ENCODE data around the gene CEBPG. TPM values are rescaled to one million over a fixed set of nuclear protein-coding genes. Genes with fewer than 3 reads are reported as not detected.
A peak's percentile ranks its signal among the peaks of the same experiment; 100 is the strongest.

Gene CEBPG
- polyA plus RNA-seq, 4 donors: 20.7 to 23.7 (median 23.2) TPM

GRCh38 chr19:33414667-33415605 lies 41.4 kb downstream of the CEBPG start:
- DNase-seq (ENCODE audit: low read depth in 4 of 4, low spot score in 2 of 4): no peak

DNA sequence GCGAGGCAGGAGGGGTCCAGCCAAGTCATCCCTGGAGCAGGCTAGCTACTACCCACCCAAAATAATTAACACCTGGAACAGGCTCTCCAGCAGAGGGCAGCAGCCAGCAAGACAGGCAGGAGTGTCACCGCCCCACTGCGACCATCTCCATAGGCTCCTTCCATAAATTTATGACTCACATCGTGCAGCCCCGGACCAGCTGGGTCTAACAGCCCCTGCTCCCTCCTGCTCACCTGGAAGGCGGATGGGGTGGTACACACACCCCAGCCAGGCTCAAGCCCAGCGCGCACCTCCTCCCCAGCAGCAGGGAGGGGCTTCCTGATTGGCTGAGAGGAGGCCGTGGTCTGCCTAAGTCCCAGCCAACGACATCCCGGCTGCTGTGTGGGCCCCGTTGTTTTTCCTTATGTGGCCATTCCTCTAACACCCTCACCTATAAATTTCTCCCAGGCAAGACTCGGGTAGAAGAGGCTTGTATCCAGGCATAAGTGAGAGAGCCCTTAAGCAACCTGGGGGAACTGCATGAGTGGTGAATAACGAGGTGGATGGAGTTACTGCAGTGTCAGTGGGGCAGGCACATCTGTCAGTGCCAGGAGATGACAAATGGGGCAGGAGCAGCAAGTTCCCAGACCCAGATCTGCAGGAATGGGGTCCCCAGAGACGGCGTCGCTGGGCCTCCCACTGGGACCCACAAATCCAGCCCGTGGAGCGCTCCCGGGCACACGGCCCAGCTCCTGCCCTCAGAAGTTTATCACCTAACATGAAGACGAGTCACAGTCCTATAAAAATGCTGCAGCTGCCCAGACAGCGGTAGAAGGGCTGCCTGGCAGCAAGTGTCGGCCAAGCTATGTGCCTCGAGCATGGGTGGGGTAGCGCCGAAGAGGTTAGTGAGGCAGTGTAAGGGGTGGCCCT lies 43.1 kb downstream of the CEBPG start:
- peak in 2 of 4 donors; percentile 28 to 46 for DNase-seq (ENCODE audit: low read depth in 4 of 4, low spot score in 2 of 4)

DNA sequence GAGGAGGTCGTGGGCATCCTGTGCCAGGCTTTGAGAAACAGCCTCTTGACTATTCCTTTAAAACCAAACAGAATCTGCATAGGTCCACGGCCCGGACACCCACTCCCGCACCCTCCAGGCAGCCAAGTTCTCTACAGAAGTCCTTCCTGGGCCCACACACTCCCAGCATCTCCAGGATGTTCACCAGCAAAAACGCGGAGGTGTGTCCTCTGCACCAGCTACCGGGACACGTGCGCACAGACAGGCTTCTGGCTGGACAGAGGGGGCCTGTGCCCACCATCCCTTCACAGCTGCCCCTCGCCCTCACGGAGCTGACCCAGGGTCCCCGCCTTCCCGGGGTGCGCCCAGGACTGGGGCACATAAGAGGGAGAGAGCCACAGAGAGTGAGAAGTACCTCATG lies 44.2 kb downstream of the CEBPG start:
- DNase-seq (ENCODE audit: low read depth in 4 of 4, low spot score in 2 of 4): no peak

DNA sequence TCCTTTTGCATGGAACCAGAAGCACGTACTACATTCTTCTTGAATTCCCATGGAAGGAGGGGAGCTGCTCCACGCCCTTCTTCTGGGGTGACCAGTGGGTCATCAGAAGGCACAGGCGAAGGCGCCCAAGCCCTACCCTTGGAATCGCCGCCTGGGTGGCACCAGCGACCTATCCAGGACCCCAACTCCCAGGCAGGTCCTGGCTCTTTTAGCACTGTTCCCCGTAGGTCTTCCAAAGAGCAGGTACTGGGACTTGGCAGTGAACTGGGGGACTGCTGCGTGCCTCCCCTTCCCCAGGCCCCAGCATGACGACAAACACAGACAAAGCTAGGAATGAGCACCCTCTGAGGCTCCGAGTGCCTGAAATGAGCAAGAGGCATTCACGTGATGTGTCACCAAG lies 45.0 kb downstream of the CEBPG start:
- DNase-seq (ENCODE audit: low read depth in 4 of 4, low spot score in 2 of 4): no peak

DNA sequence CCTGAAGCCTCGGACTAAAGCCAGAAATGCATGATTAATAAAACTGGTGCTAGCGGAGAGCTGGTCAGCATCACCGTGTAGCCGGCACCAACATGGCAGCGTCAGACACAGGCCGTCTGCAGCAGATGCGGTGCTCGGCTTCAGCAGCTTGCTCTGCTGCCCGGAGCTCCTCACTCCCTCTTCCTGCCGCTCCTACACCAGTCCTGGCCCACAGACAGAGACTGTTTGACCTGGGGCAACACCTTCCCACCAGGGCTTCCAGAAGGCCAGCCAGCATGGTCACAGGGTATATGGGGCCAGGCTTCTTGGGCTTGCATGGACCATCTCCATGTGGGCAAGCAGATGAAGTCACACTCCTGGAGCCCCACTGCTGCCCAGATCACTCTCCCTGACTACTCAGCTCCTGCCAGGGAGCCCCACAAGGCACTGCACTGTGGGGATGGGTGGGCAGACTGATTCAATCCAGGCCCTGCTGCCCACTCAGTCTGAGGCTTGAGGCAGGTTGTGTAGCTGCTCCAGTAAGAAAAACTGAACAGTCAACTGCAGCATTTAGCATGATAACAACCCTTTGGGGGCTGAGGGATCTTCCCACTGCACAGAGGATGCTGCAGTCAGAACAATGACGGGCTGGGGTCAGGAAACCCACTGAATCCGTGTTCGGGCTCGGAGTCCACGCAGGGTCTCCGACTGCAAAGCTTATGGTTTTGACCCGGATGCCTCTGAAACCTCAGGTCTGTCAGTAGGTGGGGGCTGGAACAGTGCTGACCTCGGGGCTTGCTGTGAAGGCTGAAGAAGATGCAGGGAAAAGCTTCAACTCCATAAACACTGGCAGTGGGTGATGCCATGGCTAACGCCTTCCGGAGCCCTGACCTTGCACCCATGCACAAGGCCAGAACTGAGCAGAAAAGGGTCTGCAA lies 45.6 kb downstream of the CEBPG start:
- no peak for DNase-seq (ENCODE audit: low read depth in 4 of 4, low spot score in 2 of 4)

DNA sequence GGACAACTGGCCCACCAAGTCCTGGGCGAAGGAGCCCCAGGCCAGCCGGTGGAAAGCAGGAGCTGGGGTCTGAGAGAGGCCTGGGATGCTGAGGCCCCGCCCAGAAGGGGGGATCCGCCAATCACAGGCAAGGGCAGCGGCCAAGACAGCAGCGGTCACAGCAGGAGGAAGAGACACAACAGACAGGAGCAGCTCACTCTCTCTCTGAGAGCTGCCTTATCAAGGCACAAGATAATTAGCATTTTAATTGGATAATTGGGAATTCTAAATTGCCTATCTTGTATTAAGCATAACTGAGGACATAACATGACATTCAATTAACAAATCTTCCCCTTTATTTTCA lies 46.2 kb downstream of the CEBPG start:
- no peak for DNase-seq (ENCODE audit: low read depth in 4 of 4, low spot score in 2 of 4)

DNA sequence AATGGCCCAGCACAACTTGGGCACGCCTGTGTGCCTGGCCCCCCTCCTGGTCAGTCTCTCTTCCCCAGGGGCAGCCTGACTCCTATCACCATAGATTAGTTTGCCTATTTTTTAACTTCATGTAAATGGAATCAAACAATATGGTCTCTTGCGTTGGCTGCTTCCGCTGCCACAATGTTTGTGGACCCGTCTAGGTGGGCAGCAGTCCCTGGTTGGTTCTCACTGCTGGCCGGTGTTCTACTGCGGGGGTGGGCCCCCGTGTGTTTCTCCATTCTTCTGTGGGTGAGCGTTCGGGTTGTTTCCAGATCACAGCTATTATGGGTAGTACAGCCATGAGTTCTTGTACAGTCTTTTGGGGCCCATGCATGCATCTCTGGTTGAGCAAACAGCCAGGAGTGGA lies 47.3 kb downstream of the CEBPG start:
- no peak for DNase-seq (ENCODE audit: low read depth in 4 of 4, low spot score in 2 of 4)

- DNase-seq (ENCODE audit: low read depth in 4 of 4, low spot score in 2 of 4): no peak
Measured at GRCh38 chr19:33421368-33421767, 47.9 kb downstream of the CEBPG start.

DNA sequence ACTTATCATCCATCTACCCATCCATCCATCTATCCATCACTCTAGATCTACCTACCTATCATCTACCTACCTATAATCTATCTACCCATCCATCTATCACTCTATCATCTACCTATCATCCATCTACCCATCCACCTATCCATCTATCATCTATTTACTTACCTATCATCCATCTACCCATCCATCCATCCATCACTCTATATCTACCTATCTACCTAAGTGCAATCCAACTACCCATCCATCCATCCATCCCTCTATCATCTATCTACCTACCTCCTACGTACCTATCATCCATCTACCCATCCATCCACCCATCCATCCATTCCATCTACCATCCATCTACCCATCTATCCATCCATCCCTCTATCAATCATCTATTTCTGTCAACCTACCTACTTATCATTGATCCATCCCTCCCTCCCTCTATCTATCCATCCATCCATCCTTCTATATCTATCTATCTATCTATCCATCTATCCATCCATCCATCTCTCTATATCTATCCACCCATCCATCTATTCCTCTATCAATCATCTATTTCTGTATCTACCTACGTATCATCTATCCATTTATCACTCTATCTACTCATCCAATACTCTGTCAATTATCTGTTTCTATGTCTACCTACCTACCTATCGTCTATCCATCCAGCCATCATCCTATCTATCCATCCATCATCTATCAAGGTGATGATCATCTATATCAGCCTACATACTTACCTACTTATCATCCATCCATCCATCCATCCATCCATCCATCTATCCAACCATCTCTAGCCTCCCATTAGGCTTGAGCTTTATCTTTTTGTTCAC lies 49.1 kb downstream of the CEBPG start:
- no peak for DNase-seq (ENCODE audit: low read depth in 4 of 4, low spot score in 2 of 4)

DNA sequence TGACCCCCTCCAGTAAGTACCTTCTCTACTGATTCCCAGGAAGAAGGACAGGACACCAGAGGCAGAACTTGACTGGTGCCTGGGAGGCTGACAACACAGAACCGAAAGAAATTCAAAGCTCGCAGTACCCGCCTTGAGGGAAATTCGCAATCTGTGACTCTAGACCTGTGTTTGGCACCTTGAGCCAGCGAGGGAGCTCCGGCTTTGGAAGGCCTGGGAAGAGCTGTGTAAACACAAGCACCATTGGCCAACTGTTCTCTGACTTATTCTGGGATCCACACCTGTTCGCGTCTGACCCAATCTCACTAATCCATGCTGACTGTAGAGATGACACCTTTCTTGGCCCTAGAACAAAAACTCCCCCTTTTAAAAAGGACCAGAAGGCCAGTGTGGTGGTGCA lies 50.7 kb downstream of the CEBPG start:
- DNase-seq (ENCODE audit: low read depth in 4 of 4, low spot score in 2 of 4): no peak

DNA sequence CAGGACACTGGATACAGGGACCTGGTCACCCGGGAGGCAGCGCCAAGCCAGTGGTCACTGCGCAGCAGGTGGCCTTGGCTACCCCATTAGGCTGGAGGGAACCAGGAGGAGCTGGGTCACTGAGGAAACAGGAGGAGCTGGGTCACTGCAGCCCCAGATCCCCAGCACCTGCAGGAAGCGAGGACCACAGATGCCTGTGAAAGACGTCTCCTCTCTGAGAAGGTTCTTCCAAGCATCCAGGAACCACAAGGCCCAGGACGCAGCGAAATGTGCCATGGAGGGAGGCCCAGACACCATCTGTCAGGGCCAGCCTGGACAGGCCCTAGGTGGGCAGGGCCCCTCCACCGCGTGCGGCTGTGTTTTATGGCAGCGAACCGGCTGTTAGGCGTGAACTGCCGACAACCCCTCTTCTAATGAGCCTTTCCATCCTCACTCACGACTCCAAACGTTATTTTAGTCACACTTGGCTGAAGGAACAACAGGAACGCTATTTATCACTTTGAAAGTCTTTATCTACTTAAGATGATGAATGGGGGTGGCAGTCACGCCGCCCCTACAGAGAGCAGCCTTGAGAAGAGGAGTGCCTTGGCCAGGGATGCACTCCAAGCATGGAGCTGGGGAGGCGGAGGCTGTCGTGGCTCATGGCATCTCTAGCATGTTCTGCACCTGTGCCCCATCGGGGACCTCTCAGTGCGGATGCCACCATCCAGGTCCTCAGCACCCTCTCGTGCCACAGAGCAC lies 53.3 kb downstream of the CEBPG start:
- peak in 3 of 4 donors; percentile 31 to 47 (median 41) for DNase-seq (ENCODE audit: low read depth in 4 of 4, low spot score in 2 of 4)

DNA sequence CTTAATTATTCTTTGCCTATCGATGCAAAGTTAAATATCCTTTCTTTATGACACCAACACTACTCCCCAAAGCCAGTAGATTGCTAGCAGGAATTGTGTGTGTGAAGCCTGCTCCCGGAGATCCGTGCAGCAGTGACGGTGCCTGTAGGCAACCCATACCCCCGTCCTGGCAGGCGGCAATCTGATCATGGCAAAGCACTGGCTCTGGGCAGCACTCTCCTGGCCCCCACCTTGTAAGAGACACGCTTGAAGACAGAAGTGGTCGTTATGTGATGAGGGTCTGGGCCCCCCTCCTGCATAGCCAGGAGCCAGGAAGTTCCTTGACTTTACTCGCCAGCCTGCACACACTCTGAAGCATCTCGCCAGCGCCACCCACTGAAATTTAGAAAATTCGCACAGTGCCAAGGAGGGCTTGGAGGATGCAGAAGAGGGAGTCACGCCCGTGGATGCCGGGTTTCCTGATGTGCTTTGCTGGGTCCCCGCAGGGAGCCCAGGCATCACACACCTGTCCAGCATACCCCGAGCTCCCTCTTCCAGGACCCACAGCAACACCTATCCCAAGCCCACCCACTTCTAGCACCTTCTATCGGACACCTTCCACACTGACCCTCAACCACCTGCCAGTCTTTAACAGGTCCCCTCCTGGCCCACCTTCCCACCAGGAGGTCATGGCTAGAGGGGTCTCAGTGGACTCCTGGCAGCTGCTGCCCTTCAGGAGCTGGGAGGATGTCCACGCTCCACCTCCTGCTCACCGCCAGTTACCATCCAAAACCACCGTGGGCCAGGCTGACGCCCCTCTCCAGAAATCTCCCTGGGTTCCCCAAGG lies 54.5 kb downstream of the CEBPG start:
- no peak for DNase-seq (ENCODE audit: low read depth in 4 of 4, low spot score in 2 of 4)

DNA sequence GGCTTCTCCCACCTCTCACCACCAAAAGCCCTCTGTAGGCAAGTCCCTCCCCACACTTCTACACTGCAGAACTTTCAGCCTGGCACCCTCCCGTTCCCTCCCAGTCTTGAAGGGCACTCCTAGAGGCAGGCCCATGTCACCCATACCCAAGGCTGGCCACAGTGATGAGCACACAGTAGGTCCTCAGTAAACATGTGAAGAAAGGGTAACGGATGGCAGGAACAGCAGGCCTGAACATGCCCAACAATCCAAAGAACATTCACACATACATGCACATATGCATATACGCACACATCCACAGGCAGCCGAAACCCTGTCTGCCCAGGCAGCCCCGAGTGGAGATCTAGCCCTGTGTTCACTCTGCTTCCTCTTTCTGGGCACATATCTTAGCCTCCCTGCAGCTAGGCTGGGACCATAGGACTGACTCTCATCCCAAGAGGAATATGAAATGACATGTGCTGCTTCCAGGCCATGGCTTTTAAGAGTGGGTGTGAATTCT lies 55.2 kb downstream of the CEBPG start:
- no peak for DNase-seq (ENCODE audit: low read depth in 4 of 4, low spot score in 2 of 4)

DNA sequence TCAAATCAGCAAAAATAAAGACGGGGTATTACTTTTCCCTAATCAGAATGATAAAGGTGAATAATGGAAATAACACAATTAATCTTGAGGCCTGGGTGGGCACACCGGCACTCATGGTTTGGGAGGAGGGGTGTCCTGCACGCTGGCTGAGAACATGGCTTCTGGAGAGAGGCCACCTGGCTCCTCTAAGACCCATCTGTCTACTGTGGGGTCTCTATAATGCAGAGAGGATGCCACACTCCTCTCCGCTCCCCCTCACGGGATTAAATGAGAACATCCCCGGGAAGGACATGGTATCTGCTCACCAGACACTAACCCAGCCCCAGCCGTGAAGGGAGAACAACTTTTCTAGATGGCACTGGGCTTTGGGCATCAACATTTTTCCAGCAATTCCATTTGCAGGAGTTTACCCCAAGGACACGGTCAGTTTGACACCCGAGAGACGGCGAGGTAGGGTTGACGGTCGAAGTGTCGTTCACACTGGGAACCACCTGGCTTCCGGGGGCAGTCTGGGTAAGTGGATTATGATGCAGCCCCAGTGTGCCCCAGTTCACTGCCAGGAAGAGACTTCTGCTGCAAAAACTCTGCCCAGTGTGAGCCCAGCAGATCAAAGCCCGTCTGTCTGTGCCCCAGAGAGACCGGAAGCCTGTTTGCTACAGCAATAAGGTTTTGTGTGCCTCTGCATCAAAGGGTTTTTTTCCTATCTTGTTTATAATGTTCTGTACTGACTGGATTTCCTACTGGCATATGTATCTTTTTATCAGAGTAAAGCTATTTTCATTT lies 56.6 kb downstream of the CEBPG start:
- DNase-seq (ENCODE audit: low read depth in 4 of 4, low spot score in 2 of 4): no peak

GRCh38 chr19:33430674-33431277 lies 57.3 kb downstream of the CEBPG start:
- peak in 3 of 4 donors; percentile 32 to 51 (median 37) for DNase-seq (ENCODE audit: low read depth in 4 of 4, low spot score in 2 of 4)

GRCh38 chr19:33432015-33432414 lies 58.5 kb downstream of the CEBPG start:
- no peak for DNase-seq (ENCODE audit: low read depth in 4 of 4, low spot score in 2 of 4)
